MCF 10A (cell line): ENCODE results near the gene CDK15. TPM values are rescaled to one million over a fixed set of nuclear protein-coding genes. Genes with fewer than 3 reads are reported as not detected.

Source experiments
- BruUV-seq: library from RNA; stranded (reverse); fragments of 400-500 nt; replicated peaks from 2 replicates; lab custom pipeline; 2021; lab: Mats Ljungman, UMichigan
- CTCF ChIA-PET: fragments of 300-600 bp; sonication (Branson Sonifier 250); formaldehyde crosslinking; extraction: SDS; loops from one replicate; lab custom pipeline; 2021; ENCODE audit warnings: antibody characterized with exemption, inconsistent platforms; lab: Yijun Ruan, JAX
- POLR2A ChIA-PET: fragments of 300-600, 350-650 bp; sonication (Branson Sonifier 250); formaldehyde crosslinking; extraction: SDS; loops from one replicate; lab custom pipeline; 2020; ENCODE audit warnings: antibody characterized with exemption, inconsistent platforms; lab: Yijun Ruan, JAX
- DNase-seq: peaks from one replicate; pipeline ENCODE4 v3.0.0-alpha.2; 2018; ENCODE audit not compliant: unreplicated experiment
- H3K27ac Mint-ChIP-seq: one replicate; pipeline ENCODE4 v1.8.0; 2022; ENCODE audit warnings: mild to moderate bottlenecking, low read depth, mixed read lengths; ENCODE audit not compliant: unreplicated experiment
- H3K27me3 Mint-ChIP-seq: one replicate; pipeline ENCODE4 v1.8.0; 2022; ENCODE audit warnings: mixed read lengths; ENCODE audit not compliant: insufficient read depth, unreplicated experiment
- H3K36me3 Mint-ChIP-seq: one replicate; pipeline ENCODE4 v1.8.0; 2022; ENCODE audit warnings: mild to moderate bottlenecking, moderate library complexity, mixed read lengths; ENCODE audit not compliant: insufficient read depth, unreplicated experiment
- H3K4me1 Mint-ChIP-seq: one replicate; pipeline ENCODE4 v1.8.0; 2022; ENCODE audit warnings: mixed read lengths; ENCODE audit not compliant: insufficient read depth, unreplicated experiment
- H3K4me3 Mint-ChIP-seq: one replicate; pipeline ENCODE4 v1.8.0; 2022; ENCODE audit warnings: mild to moderate bottlenecking, moderate library complexity, mixed read lengths; ENCODE audit not compliant: unreplicated experiment
- H3K9me3 Mint-ChIP-seq: one replicate; pipeline ENCODE4 v1.8.0; 2022; ENCODE audit warnings: mixed read lengths; ENCODE audit not compliant: unreplicated experiment
- CTCF ChIP-seq: fragments of 200-600 bp; IDR thresholded peaks from one replicate; pipeline ENCODE4 v1.8.0; 2022; ENCODE audit warnings: antibody characterized with exemption, mild to moderate bottlenecking; ENCODE audit not compliant: unreplicated experiment
- intact Hi-C: fragments of 100-400 bp; cut with micrococcal nuclease; formaldehyde crosslinking; loops from 2 replicates; pipeline ENCODE4 v1.14.1; 2022
- total RNA-seq: library from RNA; stranded (reverse); gene quantifications from 2 replicates; pipeline ENCODE4 v1.2.3, GENCODE V29; 2022

Gene CDK15
- total RNA-seq, 1 experiment from 2014 or later, result not detected

GRCh38 chr2:201820383-201821007, 14.2 kb downstream of the CDK15 start:
- ChIA-PET POLR2A (interaction anchor here (0.6 kb wide), 2 partner anchors 19 to 178 kb away, joined by 3 read pairs; no protein-coding TSS in a partner anchor), CTCF (interaction anchor here (0.6 kb wide), 1 partner anchor 198 kb away, joined by 4 read pairs; no protein-coding TSS in a partner anchor)
- Mint-ChIP-seq H3K27ac (no peak overlapping the region), H3K4me3 (no peak overlapping the region), H3K27me3 (no peaks in the 10 kb centered on the region), H3K4me1 (no peaks in the 10 kb centered on the region), H3K36me3 (no peaks in the 10 kb centered on the region), H3K9me3 (no peaks in the 10 kb centered on the region)
- TF ChIP-seq CTCF, result no peak
- no peak for DNase-seq
- no TSS peak for BruUV-seq
- intact Hi-C loops, result no loop called here

- H3K9me3 Mint-ChIP-seq, result no peaks in the 10 kb centered on the region
- BruUV-seq, result no TSS peak
- H3K36me3 Mint-ChIP-seq, result no peaks in the 10 kb centered on the region
- no peak overlapping the region for H3K27ac Mint-ChIP-seq
- H3K4me1 Mint-ChIP-seq, result no peaks in the 10 kb centered on the region
- DNase-seq, result no peak
- no peaks in the 10 kb centered on the region for H3K27me3 Mint-ChIP-seq
- no peak for TF ChIP-seq CTCF
- no peak overlapping the region for H3K4me3 Mint-ChIP-seq
- ChIA-PET CTCF (no interaction called here), POLR2A (interaction anchor here (0.6 kb wide), 1 partner anchor 178 kb away, joined by 3 read pairs; no protein-coding TSS in a partner anchor)
- intact Hi-C loops, result no loop called here
Measured at GRCh38 chr2:201821080-201821479, 14.7 kb downstream of the CDK15 start.

- no peak for DNase-seq
- H3K4me1 Mint-ChIP-seq, result no peaks in the 10 kb centered on the region
- no peaks in the 10 kb centered on the region for H3K36me3 Mint-ChIP-seq
- peaks cover 7% of the 10 kb centered on the region for H3K9me3 Mint-ChIP-seq
- H3K27ac Mint-ChIP-seq, result no peak overlapping the region
- TF ChIP-seq CTCF, result no peak
- POLR2A ChIA-PET, result no interaction called here
- H3K4me3 Mint-ChIP-seq, result no peak overlapping the region
- intact Hi-C loops, result no loop called here
- no peaks in the 10 kb centered on the region for H3K27me3 Mint-ChIP-seq
- no TSS peak for BruUV-seq
- CTCF ChIA-PET, result no interaction called here
Measured at GRCh38 chr2:201824212-201824611, 17.9 kb downstream of the CDK15 start.

GRCh38 chr2:201827621-201828020, 21.3 kb downstream of the CDK15 start:
- TF ChIP-seq CTCF, result no peak
- DNase-seq, result peak; percentile 24
- H3K4me3 Mint-ChIP-seq, result no peak overlapping the region
- H3K4me1 Mint-ChIP-seq, result no peaks in the 10 kb centered on the region
- ChIA-PET CTCF (interaction anchor here (1.2 to 1.5 kb wide), 2 partner anchors 32 to 351 kb away, joined by 4 read pairs; no protein-coding TSS in a partner anchor), POLR2A (no interaction called here)
- intact Hi-C loops, result no loop called here
- peaks cover 7% of the 10 kb centered on the region for H3K9me3 Mint-ChIP-seq
- no TSS peak for BruUV-seq
- no peak overlapping the region for H3K27ac Mint-ChIP-seq
- H3K36me3 Mint-ChIP-seq, result no peaks in the 10 kb centered on the region
- no peaks in the 10 kb centered on the region for H3K27me3 Mint-ChIP-seq
